Stimulated activated CD4-positive, alpha-beta T cell treated with anti-CD3 and anti-CD28 coated beads, TNF-alpha, amount 100 ng/mL, for 24 hours (primary cell): ENCODE data around the gene ARL15.

Experiments used
- DNase-seq, 3 experiments: peaks; one replicate each; pipeline ENCODE4 v3.0.0-alpha.2; 2020; ENCODE audit warnings: low read depth in 3 of 3

Gene ARL15

DNA sequence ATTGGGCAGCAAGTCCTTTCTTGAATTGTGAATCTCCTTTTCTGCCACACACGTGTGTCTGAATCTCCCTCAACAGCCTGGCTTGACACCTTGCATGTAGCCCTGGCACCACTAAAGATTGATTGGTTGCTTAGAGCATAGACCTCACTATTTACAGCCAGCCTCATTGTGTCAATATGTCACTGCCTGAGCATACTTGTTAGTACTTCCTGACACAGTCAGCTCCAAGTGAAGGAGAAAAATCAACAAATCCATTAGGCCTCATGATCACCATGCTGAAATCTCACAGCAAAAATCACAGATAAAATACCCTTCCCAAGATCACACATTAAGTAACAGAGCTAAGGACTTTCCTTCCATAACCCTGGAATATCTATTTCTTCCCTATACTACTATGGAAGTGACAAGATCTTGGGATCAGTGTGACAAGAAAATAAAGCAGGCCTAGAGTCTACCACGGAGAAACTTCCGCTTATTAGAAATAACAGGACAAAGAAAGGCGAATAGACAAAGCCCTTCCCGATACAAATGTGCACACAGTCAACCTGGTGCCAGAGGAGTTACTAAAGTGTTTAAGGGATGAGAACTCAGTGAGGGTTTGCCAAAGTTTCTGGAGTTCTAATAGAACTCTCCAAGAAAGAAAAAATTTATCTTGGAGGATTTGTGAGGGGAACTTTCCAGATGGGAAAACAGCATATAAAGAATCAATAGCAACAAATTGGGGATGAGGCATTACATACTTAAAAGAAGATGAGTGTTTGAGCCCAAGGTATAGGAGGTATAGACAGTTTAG lies 5.6 kb upstream of the ARL15 start:
- no peak for DNase-seq

DNA sequence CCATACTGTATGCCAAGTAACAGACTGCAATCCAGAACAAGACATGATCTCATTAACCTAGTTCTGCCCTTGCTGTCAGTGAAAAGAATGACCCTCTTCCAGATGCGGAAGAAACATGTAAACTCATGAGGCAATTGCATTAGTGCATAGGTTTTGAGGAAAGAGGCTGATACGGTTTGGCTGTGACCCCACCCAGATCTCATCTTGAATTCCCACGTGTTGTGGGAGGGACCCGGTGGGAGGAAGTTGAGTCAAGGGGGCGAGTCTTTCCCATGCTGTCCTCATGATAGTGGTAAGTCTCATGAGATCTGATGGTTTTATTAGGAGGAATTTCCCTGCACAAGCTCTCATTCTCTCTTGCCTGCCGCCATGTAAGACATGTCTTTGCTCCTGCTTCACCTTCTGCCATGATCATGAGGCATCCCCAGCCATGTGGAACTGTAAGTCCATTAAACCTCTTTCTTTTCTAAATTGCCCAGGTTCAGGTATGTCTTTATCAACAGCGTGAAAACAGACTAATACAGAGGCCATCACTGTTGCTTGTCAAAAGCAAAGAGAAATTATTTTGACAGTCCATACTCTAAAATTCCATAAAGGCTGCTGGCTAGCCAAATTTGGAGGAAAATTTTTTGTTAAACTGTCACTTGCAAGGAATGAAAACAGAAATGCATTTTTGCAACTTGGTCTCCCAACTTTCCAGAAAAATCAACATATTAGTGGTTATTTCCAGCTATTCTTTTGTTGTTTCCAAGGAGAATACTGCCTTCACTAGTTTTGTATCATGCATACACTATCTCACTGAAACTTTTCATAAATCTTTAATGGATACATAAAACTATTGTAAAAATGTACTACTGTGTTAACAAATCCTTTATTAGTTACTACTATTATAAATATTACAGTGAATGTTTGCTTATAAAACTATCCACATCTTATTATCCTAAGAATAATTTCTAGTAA lies 3.2 kb upstream of the ARL15 start:
- no peak for DNase-seq

DNA sequence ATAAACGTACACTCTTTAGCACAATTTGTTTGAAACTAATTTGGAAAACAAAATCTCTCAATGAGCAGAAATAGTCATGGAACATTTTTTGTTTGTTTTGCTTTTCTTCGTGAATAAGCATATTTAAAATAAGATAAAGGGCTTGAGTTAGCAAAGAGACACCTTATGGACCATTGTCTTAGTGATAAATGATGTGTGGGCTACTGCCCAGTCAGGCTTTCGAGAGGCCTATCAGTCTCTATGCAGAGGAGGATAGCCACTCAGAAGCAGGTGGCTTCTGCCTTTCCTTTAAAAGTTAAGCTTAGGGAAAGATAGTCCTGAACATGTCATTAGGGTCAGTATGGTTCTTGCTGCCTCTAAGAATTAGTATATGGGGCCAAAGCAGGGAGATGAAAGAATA lies 2.1 kb upstream of the ARL15 start:
- DNase-seq, result no peak

DNA sequence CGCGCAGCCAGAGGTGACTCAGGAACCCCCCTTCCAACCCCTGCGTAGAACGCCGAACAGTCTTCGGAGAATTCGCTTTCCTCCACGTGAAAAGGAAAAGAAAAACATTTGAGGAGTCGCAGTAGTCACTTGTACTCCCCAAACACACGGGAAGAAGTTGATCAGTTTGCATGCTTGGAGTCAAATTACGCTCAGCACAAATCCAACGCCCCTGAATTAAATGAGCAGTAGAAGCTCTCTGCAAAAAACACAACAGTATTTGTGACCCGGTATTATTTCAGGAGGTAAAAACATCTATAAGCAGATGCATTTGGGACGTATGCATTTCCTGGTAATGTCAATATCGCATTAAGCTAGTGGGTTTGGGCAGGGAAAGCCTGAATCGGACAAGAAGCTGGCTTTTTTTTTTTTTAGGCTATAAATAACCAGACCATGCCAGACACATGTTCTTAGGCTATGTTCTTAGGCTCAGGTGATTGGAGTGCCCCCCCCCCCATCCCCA lies 854 bp upstream of the ARL15 start:
- no peak for DNase-seq

DNA sequence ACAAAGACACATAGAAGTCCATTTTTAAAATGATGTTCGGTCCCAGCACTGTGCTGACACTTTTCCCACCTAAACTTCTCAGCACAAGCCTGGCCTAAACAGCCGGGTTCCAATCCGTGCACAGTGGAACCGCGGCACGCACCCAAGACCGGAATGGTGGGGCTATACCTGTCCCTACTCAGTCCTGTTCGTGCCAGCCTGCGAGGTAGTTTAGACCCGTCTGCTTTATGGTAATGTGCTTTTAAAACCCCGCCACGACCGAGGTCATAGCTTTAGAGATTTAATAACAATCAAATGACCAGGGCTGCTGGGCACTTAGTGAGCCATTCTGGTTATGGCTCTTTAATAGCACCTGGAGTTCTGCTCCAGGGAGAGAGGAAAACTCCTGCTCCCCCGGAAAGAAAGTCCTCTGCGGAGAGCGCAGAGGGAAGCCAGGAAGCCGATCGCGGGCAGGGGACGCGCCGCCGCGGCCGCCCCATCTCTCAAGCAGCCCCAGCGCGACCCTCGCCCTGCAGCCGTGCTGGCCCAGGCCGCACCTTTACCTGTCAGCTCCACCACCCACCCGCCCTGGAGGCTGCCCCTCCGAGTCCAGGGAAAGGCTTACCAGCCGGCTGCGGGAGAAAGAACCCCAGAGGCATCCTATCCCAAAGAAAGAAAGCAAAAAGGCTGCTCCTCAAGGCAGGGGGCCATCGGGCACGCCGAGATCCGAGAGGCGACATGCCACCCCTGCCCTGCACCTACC lies 511 bp downstream of the ARL15 start:
- DNase-seq, result peak in 1 of 3 experiments; percentile 19

DNA sequence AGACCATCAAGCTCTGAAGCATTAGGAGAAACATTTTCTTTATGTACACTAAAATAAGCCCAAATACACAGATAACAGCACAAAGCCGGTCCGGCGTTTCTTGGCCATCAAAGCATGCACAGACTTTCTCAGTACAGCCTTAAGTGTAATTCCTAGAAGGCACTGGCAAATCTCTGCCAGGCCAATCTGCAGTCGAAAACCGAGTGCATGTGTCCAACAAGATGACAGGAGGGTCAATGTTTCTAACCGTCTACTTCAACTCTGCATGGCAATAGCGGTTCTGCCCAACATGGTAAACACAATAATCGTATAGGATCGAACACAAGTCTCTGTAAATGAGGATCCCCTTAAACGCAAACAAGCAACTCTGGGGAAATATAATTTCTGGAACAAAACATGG lies 1.1 kb downstream of the ARL15 start:
- DNase-seq, result no peak

DNA sequence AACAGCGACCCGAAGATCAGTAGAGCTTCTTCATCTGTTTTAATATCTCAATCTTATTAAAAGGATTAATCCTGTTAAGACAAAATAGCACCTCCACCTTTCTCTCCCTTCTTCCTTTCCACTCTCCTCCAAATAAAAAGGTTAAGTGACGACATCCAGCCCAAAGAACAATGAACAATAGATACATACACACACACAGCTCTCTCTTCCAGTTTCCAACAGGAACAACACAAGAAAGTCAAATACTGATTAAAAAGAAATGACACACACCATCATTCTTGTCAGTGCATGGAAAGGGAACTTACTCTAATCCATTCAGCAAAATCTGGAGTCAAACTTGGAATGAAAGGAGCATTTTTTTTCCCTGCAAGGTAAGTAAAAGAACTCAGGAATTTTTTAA lies 2.8 kb downstream of the ARL15 start:
- no peak for DNase-seq

DNA sequence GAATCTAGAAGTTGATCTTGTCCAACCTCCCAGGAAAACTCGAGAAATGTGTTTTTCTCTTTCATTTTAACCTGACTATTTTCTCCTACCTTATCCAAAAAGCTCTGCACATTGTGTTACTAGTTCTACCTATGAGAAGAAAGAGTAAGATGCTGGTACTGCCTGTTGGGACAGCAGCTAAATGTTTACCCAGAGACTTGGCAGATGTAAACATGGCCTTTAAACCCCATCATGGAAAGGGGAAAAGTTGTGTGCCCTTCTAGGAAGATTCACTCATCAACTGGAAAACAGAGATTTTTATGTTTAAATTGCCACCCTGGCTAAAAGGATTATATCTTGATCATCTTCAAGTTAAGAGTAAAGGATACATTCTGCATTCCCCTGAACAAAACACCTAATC lies 3.5 kb downstream of the ARL15 start:
- no peak for DNase-seq

DNA sequence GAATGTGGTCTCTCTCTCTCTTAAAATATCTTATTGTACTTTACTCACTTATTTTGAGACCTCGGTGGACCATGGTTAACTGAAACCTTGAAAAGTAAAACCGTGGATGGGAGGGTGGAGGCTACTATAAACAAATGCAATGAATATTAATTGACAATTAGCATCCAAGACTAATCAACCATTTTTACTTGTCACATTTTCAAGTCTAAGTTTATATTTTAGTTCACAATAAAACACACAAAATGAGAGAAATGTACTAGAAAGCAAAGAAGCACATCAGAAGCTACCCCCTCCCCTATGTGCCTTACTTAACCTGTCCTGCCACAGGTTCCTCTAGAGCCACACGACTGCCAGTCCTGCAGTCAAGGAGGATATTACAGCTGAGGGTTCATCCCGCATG lies 4.6 kb downstream of the ARL15 start:
- DNase-seq, result no peak

DNA sequence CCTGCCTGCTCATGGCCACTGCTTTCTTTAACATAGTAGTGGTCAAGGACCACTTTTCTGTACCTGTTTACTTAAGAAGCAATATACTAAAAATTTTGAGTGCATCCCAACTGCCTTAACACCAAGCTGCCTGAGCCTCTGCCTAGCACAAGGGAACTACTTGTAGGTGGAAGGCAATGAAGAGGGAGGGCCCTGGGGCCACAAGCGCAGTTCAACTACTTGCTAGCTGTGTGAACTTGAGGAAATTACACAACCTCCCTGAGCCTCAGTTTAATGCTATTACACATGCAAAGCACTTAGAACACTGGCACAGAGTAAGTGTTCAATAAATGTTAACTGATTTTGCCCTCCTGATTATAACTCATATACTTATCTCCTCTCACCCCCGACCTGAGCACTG lies 6.3 kb downstream of the ARL15 start:
- DNase-seq, result no peak

DNA sequence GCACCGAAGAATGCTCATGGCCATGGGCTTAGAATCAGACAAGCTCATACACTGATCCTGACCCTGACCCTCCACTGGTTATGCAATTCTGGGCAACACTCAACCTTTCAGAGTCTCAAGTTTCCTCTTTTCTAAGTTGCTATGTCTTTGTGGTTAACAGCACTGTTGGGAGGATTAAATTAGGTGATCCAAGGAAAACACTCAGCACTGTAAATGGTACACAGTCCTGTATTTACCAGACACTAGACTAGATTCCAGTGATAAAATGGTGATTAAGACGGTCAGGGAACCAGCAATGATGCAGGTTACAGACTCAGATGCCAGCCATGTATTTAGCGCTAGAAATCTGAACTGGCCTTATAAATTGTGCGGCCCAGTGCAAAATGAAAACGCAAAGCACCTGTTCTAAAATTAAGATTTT lies 8.1 kb downstream of the ARL15 start:
- DNase-seq, result no peak

DNA sequence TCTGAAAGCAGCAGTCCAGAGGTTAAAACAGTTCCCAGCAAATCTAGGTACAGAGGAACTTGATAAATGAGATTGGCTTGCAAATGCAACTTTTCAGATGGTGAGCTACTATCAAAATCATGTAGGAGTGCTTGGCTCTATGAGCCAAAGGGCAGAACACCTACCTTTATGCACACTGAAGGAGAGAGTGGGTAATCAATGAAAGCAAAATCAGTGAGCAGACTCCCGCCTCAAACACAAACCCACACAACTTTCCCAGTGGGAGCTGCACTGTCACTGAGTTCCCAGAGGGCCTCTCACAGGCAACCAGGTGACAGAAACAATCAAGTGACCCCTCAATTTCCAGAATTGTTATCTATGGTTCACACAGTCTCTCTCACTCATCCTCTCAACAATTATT lies 8.5 kb downstream of the ARL15 start:
- no peak for DNase-seq

DNA sequence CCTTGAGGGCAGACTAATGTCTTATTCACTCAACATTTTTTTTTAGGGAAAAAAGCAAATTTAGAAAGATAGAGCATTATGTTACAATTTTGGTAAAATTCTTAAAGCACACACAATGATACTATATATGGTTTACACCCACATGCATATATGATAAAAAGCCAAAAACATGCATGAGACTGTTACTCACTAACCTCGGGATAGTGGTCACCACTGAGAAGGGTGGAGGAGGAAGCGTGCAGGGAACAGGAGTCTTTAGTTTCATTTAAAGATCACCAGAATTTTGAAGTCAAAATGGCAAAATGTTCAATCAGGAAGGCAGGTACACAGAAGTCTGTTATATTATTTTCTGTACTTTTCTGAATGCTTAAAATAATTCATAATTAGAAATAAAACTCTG lies 9.2 kb downstream of the ARL15 start:
- no peak for DNase-seq

DNA sequence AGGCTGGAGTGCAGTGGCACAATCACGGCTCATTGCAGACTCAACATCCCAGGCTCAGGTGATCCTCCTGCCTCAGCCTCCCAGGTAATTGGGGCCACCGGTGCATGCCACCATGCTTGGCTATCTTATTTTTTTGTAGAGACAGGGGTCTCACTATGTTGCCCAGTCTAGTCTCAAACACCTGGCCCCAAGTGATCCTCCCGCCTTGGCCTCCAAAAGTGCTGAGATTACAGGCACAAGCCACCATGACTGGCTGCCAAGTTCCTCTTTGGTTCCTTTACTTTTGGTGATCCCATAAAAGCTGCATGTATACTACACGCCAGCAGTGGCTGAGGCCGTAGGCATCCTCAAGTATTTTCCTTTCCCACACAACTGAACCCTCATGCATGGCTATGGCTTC lies 11.4 kb downstream of the ARL15 start:
- DNase-seq, result no peak

DNA sequence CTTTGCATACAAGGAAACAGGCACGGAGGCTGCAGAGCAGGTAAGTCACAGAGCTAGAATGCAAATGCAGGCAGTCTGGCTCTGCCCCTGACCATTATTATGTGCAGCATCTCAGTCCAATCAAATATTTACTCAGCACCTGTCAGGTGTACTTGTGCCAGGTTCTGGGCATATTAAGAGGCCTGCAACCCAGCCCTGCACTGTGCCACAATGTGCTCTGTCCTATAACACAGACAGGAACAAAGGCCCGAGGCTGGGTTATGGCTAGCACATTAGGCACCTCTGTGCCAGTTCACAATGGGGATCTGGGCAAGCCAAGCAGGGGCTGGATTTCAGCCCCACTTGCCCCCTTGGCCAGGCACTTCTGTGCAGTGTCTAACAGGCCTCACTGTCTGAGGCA lies 14.0 kb downstream of the ARL15 start:
- no peak for DNase-seq

DNA sequence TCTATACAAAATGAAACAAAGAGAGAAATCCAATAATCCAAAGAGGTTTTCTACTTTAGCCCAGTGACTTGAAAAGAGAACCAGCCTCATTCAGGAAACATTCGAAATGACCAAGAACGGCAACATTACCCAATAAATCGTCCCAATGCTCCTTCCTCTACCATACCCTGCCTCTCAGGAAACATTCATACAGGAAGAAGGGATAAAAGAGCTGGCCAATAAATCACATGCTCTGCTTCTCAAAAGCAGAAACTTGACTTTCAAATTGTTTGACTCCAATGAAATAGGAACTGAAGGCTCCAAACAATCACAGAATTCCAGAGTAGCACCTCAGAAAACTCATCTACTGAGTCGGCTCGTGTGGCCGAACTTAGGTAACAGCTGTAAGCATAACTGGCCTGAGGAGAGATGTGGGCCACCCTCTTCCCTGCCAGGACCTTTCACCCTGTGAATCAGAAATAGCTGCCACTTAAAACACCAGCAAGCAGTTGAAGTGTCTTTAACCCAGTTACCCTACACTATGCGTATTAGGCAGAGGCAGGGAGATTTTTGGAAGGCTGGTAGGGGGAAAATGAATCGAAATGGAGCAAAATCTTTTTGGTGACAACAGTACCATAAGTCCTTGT lies 14.6 kb downstream of the ARL15 start:
- DNase-seq, result no peak

DNA sequence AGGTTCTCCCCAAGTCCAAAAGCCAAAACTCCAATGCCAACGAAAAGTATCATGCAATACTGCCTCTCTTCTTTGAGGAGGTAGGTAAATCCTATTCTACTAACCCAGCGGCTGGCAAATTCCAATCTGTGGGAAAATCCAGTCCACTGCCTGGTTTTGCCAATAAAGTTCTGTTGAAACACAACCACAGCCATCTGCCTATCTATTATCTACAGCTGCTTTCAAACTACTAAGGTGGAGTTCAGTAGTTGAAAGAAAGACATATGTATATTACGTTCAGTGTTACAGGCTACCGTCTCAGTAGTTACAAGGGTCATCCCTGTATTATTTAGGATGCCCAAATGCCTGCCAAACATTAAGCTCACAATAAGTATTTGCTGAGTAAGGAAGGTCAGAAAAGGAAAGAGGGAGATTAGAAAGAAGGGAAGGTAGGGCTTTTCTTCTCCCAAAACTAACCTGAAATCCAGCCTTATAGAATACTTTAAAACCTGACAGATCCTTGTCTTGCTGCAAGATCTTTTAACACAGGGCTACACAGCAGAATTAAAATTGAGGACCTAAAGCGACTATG lies 16.2 kb downstream of the ARL15 start:
- no peak for DNase-seq

DNA sequence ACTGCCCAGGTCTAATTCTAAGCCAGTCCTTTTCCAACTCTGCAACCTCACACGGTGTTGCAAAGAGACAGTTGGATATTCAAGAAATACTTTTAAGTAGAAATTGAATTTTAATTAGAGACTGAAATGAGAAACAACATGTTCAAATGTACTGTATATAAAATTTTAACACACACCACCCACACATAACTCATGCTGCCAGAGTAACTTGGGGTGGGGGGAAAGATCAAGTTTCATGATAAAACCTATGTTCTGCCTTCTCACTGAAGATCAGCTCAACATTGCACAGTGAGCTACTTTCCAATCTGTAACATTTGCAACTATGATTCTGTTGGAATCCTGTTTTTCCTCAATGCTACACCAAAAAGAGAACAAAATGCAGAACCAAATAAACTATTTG lies 17.5 kb downstream of the ARL15 start:
- no peak for DNase-seq

DNA sequence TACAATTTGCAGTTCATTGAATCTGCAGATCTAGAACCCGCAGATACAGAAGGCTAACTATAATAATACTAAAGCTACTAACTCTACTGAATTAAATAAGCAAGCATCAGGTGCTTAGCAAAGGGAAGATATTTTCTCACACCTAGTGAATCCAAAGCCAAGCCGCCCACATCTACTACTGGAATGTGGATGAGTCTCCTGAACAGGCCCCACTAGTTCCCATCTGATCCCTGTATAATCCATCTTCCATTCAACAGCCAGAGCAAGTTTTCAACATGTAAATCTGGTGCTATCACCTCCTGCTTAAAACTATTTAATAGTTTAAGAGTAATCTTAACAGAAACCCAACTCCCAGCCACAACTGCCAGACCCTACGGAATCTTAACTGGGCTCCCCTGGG lies 18.9 kb downstream of the ARL15 start:
- no peak for DNase-seq

DNA sequence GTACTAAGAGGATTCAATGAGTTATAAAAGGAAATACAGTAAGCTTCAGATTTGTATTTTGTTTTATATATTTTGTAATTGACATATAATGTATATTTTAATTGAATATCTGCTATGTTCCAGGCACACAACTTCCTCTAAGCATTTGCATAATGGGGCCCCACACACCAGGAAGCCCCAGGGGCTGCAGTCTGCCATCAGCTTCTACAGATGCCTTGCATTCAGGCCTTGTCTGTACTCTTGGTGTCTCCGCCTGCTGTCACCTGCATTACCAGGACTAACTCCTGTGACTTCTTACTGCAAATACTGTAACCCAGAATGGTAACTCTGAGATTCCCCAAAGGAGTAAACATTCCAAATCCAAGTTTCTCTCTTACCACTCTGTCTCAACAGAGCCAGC lies 20.6 kb downstream of the ARL15 start:
- no peak for DNase-seq

DNA sequence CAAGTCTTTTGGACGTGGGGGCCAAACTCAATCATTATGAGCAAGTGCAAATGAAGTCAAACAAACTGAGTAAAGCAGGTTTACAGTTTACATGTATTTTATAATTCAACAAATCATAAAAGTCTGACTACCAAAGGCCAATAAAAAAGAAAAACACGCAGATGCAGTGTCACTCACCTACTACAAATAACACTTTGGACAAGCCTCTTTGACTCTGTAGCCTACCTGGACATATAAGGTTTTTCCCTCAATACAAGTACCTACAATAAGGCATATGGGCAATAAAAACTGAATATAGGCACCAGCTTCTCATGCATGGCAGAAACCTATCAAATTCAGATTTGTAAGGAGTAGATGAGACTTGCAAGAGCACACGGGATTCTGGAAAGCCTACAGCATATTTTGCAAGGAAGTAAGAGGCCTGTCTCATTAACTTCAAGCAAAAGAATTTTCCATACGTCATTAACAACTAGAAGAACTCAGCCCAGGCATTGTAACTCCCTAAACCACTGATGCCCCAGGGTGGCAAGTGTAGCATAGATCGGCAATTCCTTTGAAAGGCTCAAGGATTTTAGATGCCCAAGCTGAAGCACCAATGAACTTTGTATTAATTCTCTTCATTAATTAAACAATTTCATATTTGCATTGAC lies 21.7 kb downstream of the ARL15 start:
- DNase-seq, result no peak
